ENCODE measurements around the gene CBLIF. TPM values are rescaled to one million over a fixed set of nuclear protein-coding genes. Genes with fewer than 3 reads are reported as not detected.
A peak's percentile ranks its signal among the peaks of the same experiment; 100 is the strongest.
"Not testable (repeated sequence)": the region's sequence is repeated elsewhere in the genome, so short reads cannot be mapped to it uniquely, and the experiment has no call there.

CBLIF gene
- total and polyA plus RNA-seq, 3 experiments from 2014 or later: not detected

GRCh38 chr11:59846556-59846955 lies 1.3 kb upstream of the CBLIF start:
- Mint-ChIP-seq H3K36me3 (no peaks in the 10 kb centered on the region), H3K27me3 (peaks cover 0 to 3% of the 10 kb centered on the region in 2 donors), H3K4me1 (no peaks in the 10 kb centered on the region), H3K27ac (no peak overlapping the region), H3K4me3 (no peak overlapping the region), H3K9me3 (no peaks in the 10 kb centered on the region)
- ChIA-PET POLR2A (no interaction called here), CTCF (no interaction called here)
- no peak overlapping the region for H3K27ac ChIP-seq (ENCODE audit: low read depth, low read length)
- H3K27me3 ChIP-seq (ENCODE audit: insufficient read depth, low read length, poor library complexity, severe bottlenecking): no peaks in the 10 kb centered on the region
- DNase-seq: no peak
- no peaks in the 10 kb centered on the region for H3K9me3 ChIP-seq (ENCODE audit: low read length)
- H3K36me3 ChIP-seq (ENCODE audit: insufficient read depth, low read length): no peaks in the 10 kb centered on the region
- no peaks in the 10 kb centered on the region for H3K4me1 ChIP-seq (ENCODE audit: insufficient read depth, low read length)
- H3K4me3 ChIP-seq (ENCODE audit: low read length): no peak overlapping the region

GRCh38 chr11:59842316-59842715 lies 3.0 kb downstream of the CBLIF start:
- H3K36me3 ChIP-seq (ENCODE audit: insufficient read depth, low read length): no peaks in the 10 kb centered on the region
- H3K27ac Mint-ChIP-seq: no peak overlapping the region
- ChIA-PET POLR2A (no interaction called here), CTCF (no interaction called here)
- no peaks in the 10 kb centered on the region for H3K9me3 ChIP-seq (ENCODE audit: low read length)
- DNase-seq: no peak
- no peaks in the 10 kb centered on the region for H3K4me1 ChIP-seq (ENCODE audit: insufficient read depth, low read length)
- no peaks in the 10 kb centered on the region for H3K4me1 Mint-ChIP-seq
- H3K27me3 ChIP-seq (ENCODE audit: insufficient read depth, low read length, poor library complexity, severe bottlenecking): no peaks in the 10 kb centered on the region
- peaks cover 3 to 5% of the 10 kb centered on the region in 2 donors for H3K27me3 Mint-ChIP-seq
- H3K4me3 Mint-ChIP-seq: no peak overlapping the region
- no peak overlapping the region for H3K4me3 ChIP-seq (ENCODE audit: low read length)
- no peaks in the 10 kb centered on the region for H3K9me3 Mint-ChIP-seq
- no peaks in the 10 kb centered on the region for H3K36me3 Mint-ChIP-seq
- H3K27ac ChIP-seq (ENCODE audit: low read depth, low read length): no peak overlapping the region

- no peaks in the 10 kb centered on the region for H3K27me3 ChIP-seq (ENCODE audit: insufficient read depth, low read length, poor library complexity, severe bottlenecking)
- H3K36me3 ChIP-seq (ENCODE audit: insufficient read depth, low read length): no peaks in the 10 kb centered on the region
- no peaks in the 10 kb centered on the region for H3K4me1 ChIP-seq (ENCODE audit: insufficient read depth, low read length)
- DNase-seq: no peak
- Mint-ChIP-seq H3K4me1 (no peaks in the 10 kb centered on the region), H3K27me3 (peaks cover 3 to 13% of the 10 kb centered on the region in 2 donors), H3K9me3 (no peaks in the 10 kb centered on the region), H3K27ac (no peak overlapping the region), H3K36me3 (no peaks in the 10 kb centered on the region), H3K4me3 (no peak overlapping the region)
- no peak overlapping the region for H3K4me3 ChIP-seq (ENCODE audit: low read length)
- POLR2A ChIA-PET: no interaction called here
- CTCF ChIA-PET: no interaction called here
- H3K27ac ChIP-seq (ENCODE audit: low read depth, low read length): no peak overlapping the region
- H3K9me3 ChIP-seq (ENCODE audit: low read length): no peaks in the 10 kb centered on the region
Measured at GRCh38 chr11:59841514-59841913, 3.8 kb downstream of the CBLIF start.

- ChIA-PET POLR2A (no interaction called here), CTCF (no interaction called here)
- Histone ChIP-seq H3K27ac (ENCODE audit: low read depth, low read length) (no peak overlapping the region), H3K27me3 (ENCODE audit: insufficient read depth, low read length, poor library complexity, severe bottlenecking) (no peaks in the 10 kb centered on the region), H3K4me3 (ENCODE audit: low read length) (no peak overlapping the region), H3K36me3 (ENCODE audit: insufficient read depth, low read length) (no peaks in the 10 kb centered on the region), H3K4me1 (ENCODE audit: insufficient read depth, low read length) (no peaks in the 10 kb centered on the region), H3K9me3 (ENCODE audit: low read length) (no peaks in the 10 kb centered on the region)
- H3K27ac Mint-ChIP-seq: no peak overlapping the region
- H3K27me3 Mint-ChIP-seq: peaks cover 3 to 19% of the 10 kb centered on the region in 2 donors
- DNase-seq: no peak
- no peaks in the 10 kb centered on the region for H3K36me3 Mint-ChIP-seq
- H3K9me3 Mint-ChIP-seq: no peaks in the 10 kb centered on the region
- no peak overlapping the region for H3K4me3 Mint-ChIP-seq
- H3K4me1 Mint-ChIP-seq: no peaks in the 10 kb centered on the region
Measured at GRCh38 chr11:59839615-59840014, 5.7 kb downstream of the CBLIF start.

GRCh38 chr11:59833602-59834001 lies 11.7 kb downstream of the CBLIF start:
- no peaks in the 10 kb centered on the region for H3K9me3 ChIP-seq (ENCODE audit: low read length)
- H3K4me1 ChIP-seq (ENCODE audit: insufficient read depth, low read length): no peaks in the 10 kb centered on the region
- H3K36me3 ChIP-seq (ENCODE audit: insufficient read depth, low read length): no peaks in the 10 kb centered on the region
- H3K36me3 Mint-ChIP-seq: no peaks in the 10 kb centered on the region
- no peaks in the 10 kb centered on the region for H3K9me3 Mint-ChIP-seq
- CTCF ChIA-PET: no interaction called here
- H3K4me1 Mint-ChIP-seq: peaks cover 0 to 4% (median 0%) of the 10 kb centered on the region in 3 donors
- no peaks in the 10 kb centered on the region for H3K27me3 ChIP-seq (ENCODE audit: insufficient read depth, low read length, poor library complexity, severe bottlenecking)
- no peak overlapping the region for H3K4me3 ChIP-seq (ENCODE audit: low read length)
- H3K27ac ChIP-seq (ENCODE audit: low read depth, low read length): no peak overlapping the region
- no peak for DNase-seq
- H3K27me3 Mint-ChIP-seq: peaks cover 3 to 27% of the 10 kb centered on the region in 2 donors
- H3K4me3 Mint-ChIP-seq: no peak overlapping the region
- no peak overlapping the region for H3K27ac Mint-ChIP-seq
- POLR2A ChIA-PET: no interaction called here

- Histone ChIP-seq H3K36me3 (ENCODE audit: insufficient read depth, low read length) (no peaks in the 10 kb centered on the region), H3K4me3 (ENCODE audit: low read length) (no peak overlapping the region), H3K27me3 (ENCODE audit: insufficient read depth, low read length, poor library complexity, severe bottlenecking) (no peaks in the 10 kb centered on the region), H3K9me3 (ENCODE audit: low read length) (no peaks in the 10 kb centered on the region), H3K27ac (ENCODE audit: low read depth, low read length) (no peak overlapping the region), H3K4me1 (ENCODE audit: insufficient read depth, low read length) (no peaks in the 10 kb centered on the region)
- Mint-ChIP-seq H3K36me3 (no peaks in the 10 kb centered on the region), H3K27ac (no peak overlapping the region), H3K9me3 (no peaks in the 10 kb centered on the region), H3K27me3 (peaks cover 4 to 5% of the 10 kb centered on the region in 2 donors), H3K4me3 (no peak overlapping the region), H3K4me1 (peaks cover 0 to 4% (median 0%) of the 10 kb centered on the region in 3 donors)
- POLR2A ChIA-PET: no interaction called here
- DNase-seq: no peak
- CTCF ChIA-PET: no interaction called here
Measured at GRCh38 chr11:59829358-59829757, 15.9 kb downstream of the CBLIF start.

GRCh38 chr11:59822989-59823566 lies 22.2 kb downstream of the CBLIF start:
- peaks cover 0 to 4% of the 10 kb centered on the region in 2 donors for H3K27me3 Mint-ChIP-seq
- H3K4me3 Mint-ChIP-seq: no peak overlapping the region
- no peaks in the 10 kb centered on the region for H3K36me3 Mint-ChIP-seq
- peak in 1 of 5 donors; percentile 17 for DNase-seq
- Histone ChIP-seq H3K27ac (ENCODE audit: low read depth, low read length) (no peak overlapping the region), H3K36me3 (ENCODE audit: insufficient read depth, low read length) (no peaks in the 10 kb centered on the region), H3K9me3 (ENCODE audit: low read length) (no peaks in the 10 kb centered on the region), H3K4me1 (ENCODE audit: insufficient read depth, low read length) (no peaks in the 10 kb centered on the region), H3K4me3 (ENCODE audit: low read length) (no peak overlapping the region), H3K27me3 (ENCODE audit: insufficient read depth, low read length, poor library complexity, severe bottlenecking) (no peaks in the 10 kb centered on the region)
- H3K9me3 Mint-ChIP-seq: no peaks in the 10 kb centered on the region
- H3K27ac Mint-ChIP-seq: peak overlapping the region in 1 of 8 donors; percentile 17
- ChIA-PET POLR2A (no interaction called here), CTCF (interaction anchor here (0.7 to 1.8 kb wide), 5 partner anchors 9 to 428 kb away, joined by 3 to 4 read pairs (median 3); no protein-coding TSS in a partner anchor)
- peaks cover 4 to 11% (median 8%) of the 10 kb centered on the region in 3 donors for H3K4me1 Mint-ChIP-seq

GRCh38 chr11:59818572-59818971 lies 26.7 kb downstream of the CBLIF start:
- CTCF ChIA-PET: no interaction called here
- H3K4me3 ChIP-seq (ENCODE audit: low read length): no peak overlapping the region
- Mint-ChIP-seq H3K4me1 (peaks cover 9 to 16% (median 14%) of the 10 kb centered on the region in 3 donors), H3K4me3 (no peak overlapping the region), H3K27ac (no peak overlapping the region), H3K9me3 (no peaks in the 10 kb centered on the region), H3K36me3 (no peaks in the 10 kb centered on the region), H3K27me3 (no peaks in the 10 kb centered on the region)
- no peaks in the 10 kb centered on the region for H3K4me1 ChIP-seq (ENCODE audit: insufficient read depth, low read length)
- no peak overlapping the region for H3K27ac ChIP-seq (ENCODE audit: low read depth, low read length)
- H3K36me3 ChIP-seq (ENCODE audit: insufficient read depth, low read length): no peaks in the 10 kb centered on the region
- no peaks in the 10 kb centered on the region for H3K9me3 ChIP-seq (ENCODE audit: low read length)
- no peak for DNase-seq
- H3K27me3 ChIP-seq (ENCODE audit: insufficient read depth, low read length, poor library complexity, severe bottlenecking): no peaks in the 10 kb centered on the region
- POLR2A ChIA-PET: no interaction called here

GRCh38 chr11:59816434-59816833 lies 28.9 kb downstream of the CBLIF start:
- H3K4me3 ChIP-seq (ENCODE audit: low read length); CTCF ChIA-PET; H3K9me3 Mint-ChIP-seq; POLR2A ChIA-PET; DNase-seq; H3K4me3 Mint-ChIP-seq; H3K27me3 Mint-ChIP-seq; H3K27me3 ChIP-seq (ENCODE audit: insufficient read depth, low read length, poor library complexity, severe bottlenecking); H3K36me3 Mint-ChIP-seq; H3K4me1 ChIP-seq (ENCODE audit: insufficient read depth, low read length); H3K27ac Mint-ChIP-seq; H3K9me3 ChIP-seq (ENCODE audit: low read length); H3K27ac ChIP-seq (ENCODE audit: low read depth, low read length); H3K36me3 ChIP-seq (ENCODE audit: insufficient read depth, low read length): not testable (repeated sequence)
- H3K4me1 Mint-ChIP-seq: peaks cover 9 to 13% (median 10%) of the 10 kb centered on the region in 3 donors
